Stomach smooth muscle (tissue), 2 donors: ENCODE measurements around the gene ATG10.
"Not testable (repeated sequence)": the region's sequence is repeated elsewhere in the genome, so short reads cannot be mapped to it uniquely, and the experiment has no call there.

ENCODE experiments used
- H3K27ac ChIP-seq: one replicate; pipeline ENCODE4 v1.7.0; 2013; ENCODE audit warnings: mild to moderate bottlenecking, low read length, inconsistent platforms
- H3K27me3 ChIP-seq, 2 donors: one replicate each; pipeline ENCODE4 v1.7.0; 2013; ENCODE audit warnings: low read length in 2 of 2; ENCODE audit not compliant: insufficient read depth in 2 of 2, control insufficient read depth in 1 of 2
- H3K36me3 ChIP-seq, 2 donors: one replicate each; pipeline ENCODE4 v1.7.0; 2013; ENCODE audit warnings: low read length in 2 of 2; ENCODE audit not compliant: control insufficient read depth in 2 of 2, insufficient read depth in 2 of 2
- H3K4me1 ChIP-seq: one replicate; pipeline ENCODE4 v1.7.0; 2013; ENCODE audit warnings: low read length; ENCODE audit not compliant: control insufficient read depth, insufficient read depth
- H3K4me3 ChIP-seq, 2 donors: one replicate each; pipeline ENCODE4 v1.7.0; 2013; ENCODE audit warnings: low read length in 2 of 2
- H3K9ac ChIP-seq, 2 donors: one replicate each; pipeline ENCODE4 v1.7.0; 2013; ENCODE audit warnings: low read length in 2 of 2, mild to moderate bottlenecking in 1 of 2
- H3K9me3 ChIP-seq, 2 donors: one replicate each; pipeline ENCODE4 v1.7.0; 2013; ENCODE audit warnings: low read length in 2 of 2; ENCODE audit not compliant: control insufficient read depth in 2 of 2
- donor health status: healthy.
- donor health status: Pancreatic carcinoma.

The ATG10 gene

GRCh38 chr5:82014644-82015043 is 42.8 kb downstream of the ATG10 start:
- H3K9ac ChIP-seq, H3K4me1 ChIP-seq, H3K36me3 ChIP-seq, H3K9me3 ChIP-seq, H3K4me3 ChIP-seq, H3K27ac ChIP-seq, H3K27me3 ChIP-seq: not testable (repeated sequence)

GRCh38 chr5:82018462-82018861 is 46.6 kb downstream of the ATG10 start:
- Histone ChIP-seq H3K4me3 (no peak overlapping the region), H3K27me3 (no peaks in the 10 kb centered on the region), H3K9ac (no peak overlapping the region), H3K9me3 (peaks cover 0 to 3% of the 10 kb centered on the region in 2 donors), H3K4me1 (no peaks in the 10 kb centered on the region), H3K36me3 (no peaks in the 10 kb centered on the region), H3K27ac (no peak overlapping the region)

- Histone ChIP-seq H3K4me3 (no peak overlapping the region), H3K9me3 (peaks cover 0 to 3% of the 10 kb centered on the region in 2 donors), H3K36me3 (no peaks in the 10 kb centered on the region), H3K4me1 (no peaks in the 10 kb centered on the region), H3K9ac (no peak overlapping the region), H3K27me3 (no peaks in the 10 kb centered on the region), H3K27ac (no peak overlapping the region)
Measured at GRCh38 chr5:82019342-82020138, 47.7 kb downstream of the ATG10 start.

GRCh38 chr5:82022499-82022898 is 50.7 kb downstream of the ATG10 start:
- Histone ChIP-seq H3K9ac (no peak overlapping the region), H3K36me3 (no peaks in the 10 kb centered on the region), H3K4me1 (no peaks in the 10 kb centered on the region), H3K27me3 (no peaks in the 10 kb centered on the region), H3K9me3 (no peaks in the 10 kb centered on the region), H3K4me3 (no peak overlapping the region), H3K27ac (no peak overlapping the region)

- no peak overlapping the region for H3K27ac ChIP-seq
- H3K9ac ChIP-seq = no peak overlapping the region
- H3K4me1 ChIP-seq = no peaks in the 10 kb centered on the region
- no peak overlapping the region for H3K4me3 ChIP-seq
- no peaks in the 10 kb centered on the region for H3K9me3 ChIP-seq
- no peaks in the 10 kb centered on the region for H3K36me3 ChIP-seq
- no peaks in the 10 kb centered on the region for H3K27me3 ChIP-seq
Measured at GRCh38 chr5:82023644-82024043, 51.8 kb downstream of the ATG10 start.

GRCh38 chr5:82031220-82032119 is 59.6 kb downstream of the ATG10 start:
- Histone ChIP-seq H3K36me3 (no peaks in the 10 kb centered on the region), H3K9me3 (no peaks in the 10 kb centered on the region), H3K4me3 (no peak overlapping the region), H3K9ac (no peak overlapping the region), H3K4me1 (no peaks in the 10 kb centered on the region), H3K27me3 (no peaks in the 10 kb centered on the region), H3K27ac (no peak overlapping the region)

GRCh38 chr5:82042894-82043293 is 71.1 kb downstream of the ATG10 start:
- not testable (repeated sequence) for H3K9me3 ChIP-seq, H3K27ac ChIP-seq, H3K4me1 ChIP-seq, H3K27me3 ChIP-seq, H3K36me3 ChIP-seq, H3K4me3 ChIP-seq, H3K9ac ChIP-seq

- H3K4me1 ChIP-seq = no peaks in the 10 kb centered on the region
- H3K36me3 ChIP-seq = no peaks in the 10 kb centered on the region
- H3K4me3 ChIP-seq = no peak overlapping the region
- no peak overlapping the region for H3K9ac ChIP-seq
- no peaks in the 10 kb centered on the region for H3K27me3 ChIP-seq
- no peak overlapping the region for H3K27ac ChIP-seq
- no peaks in the 10 kb centered on the region for H3K9me3 ChIP-seq
Measured at GRCh38 chr5:82044010-82044409, 72.2 kb downstream of the ATG10 start.

- Histone ChIP-seq H3K27me3 (no peaks in the 10 kb centered on the region), H3K27ac (no peak overlapping the region), H3K4me3 (no peak overlapping the region), H3K9ac (no peak overlapping the region), H3K36me3 (no peaks in the 10 kb centered on the region), H3K4me1 (no peaks in the 10 kb centered on the region), H3K9me3 (no peaks in the 10 kb centered on the region)
Measured at GRCh38 chr5:82045554-82046275, 73.9 kb downstream of the ATG10 start.

- Histone ChIP-seq H3K27me3 (no peaks in the 10 kb centered on the region), H3K27ac (no peak overlapping the region), H3K4me3 (no peak overlapping the region), H3K36me3 (no peaks in the 10 kb centered on the region), H3K4me1 (no peaks in the 10 kb centered on the region), H3K9me3 (no peaks in the 10 kb centered on the region), H3K9ac (no peak overlapping the region)
Measured at GRCh38 chr5:82046276-82046647, 74.4 kb downstream of the ATG10 start.
